NCI-H146 treated with DMSO at 0.1 percent for 48 hours (cell line): ENCODE results near the gene KCNC2.

Experiments
- DNase-seq: peaks from one replicate; lab custom pipeline; 2025; ENCODE audit not compliant: unreplicated experiment; lab: John Stamatoyannopoulos, UW

KCNC2 gene

GRCh38 chr12:75162845-75163244, 46.8 kb downstream of the KCNC2 start:
- no peak for DNase-seq

GRCh38 chr12:75161488-75161887, 48.2 kb downstream of the KCNC2 start:
- DNase-seq, result no peak

- no peak for DNase-seq
These were observed 52.3 kb downstream of the KCNC2 start for GRCh38 chr12:75157385-75157784.

- no peak for DNase-seq
These were observed 53.7 kb downstream of the KCNC2 start for GRCh38 chr12:75155962-75156361.

GRCh38 chr12:75154388-75154787, 55.3 kb downstream of the KCNC2 start:
- DNase-seq, result no peak

- DNase-seq, result no peak
These were observed 70.4 kb downstream of the KCNC2 start for GRCh38 chr12:75139196-75139595.

GRCh38 chr12:75137896-75138295, 71.7 kb downstream of the KCNC2 start:
- DNase-seq, result no peak

- DNase-seq, result no peak
These were observed 74.6 kb downstream of the KCNC2 start for GRCh38 chr12:75135026-75135425.

GRCh38 chr12:75130811-75131210, 78.8 kb downstream of the KCNC2 start:
- no peak for DNase-seq

- no peak for DNase-seq
These were observed 80.4 kb downstream of the KCNC2 start for GRCh38 chr12:75129275-75129674.

GRCh38 chr12:75121036-75121705, 88.5 kb downstream of the KCNC2 start:
- DNase-seq, result no peak

- no peak for DNase-seq
These were observed 89.3 kb downstream of the KCNC2 start for GRCh38 chr12:75120311-75120711.

GRCh38 chr12:75116646-75117198, 92.9 kb downstream of the KCNC2 start:
- no peak for DNase-seq

- DNase-seq, result no peak
These were observed 93.9 kb downstream of the KCNC2 start for GRCh38 chr12:75115748-75116147.

- DNase-seq, result no peak
These were observed 105.8 kb downstream of the KCNC2 start for GRCh38 chr12:75103822-75104221.

- DNase-seq, result no peak
These were observed 107.9 kb downstream of the KCNC2 start for GRCh38 chr12:75101781-75102180.

- no peak for DNase-seq
These were observed 110.4 kb downstream of the KCNC2 start for GRCh38 chr12:75099210-75099609.

- DNase-seq, result no peak
These were observed 112.6 kb downstream of the KCNC2 start for GRCh38 chr12:75097003-75097402.

GRCh38 chr12:75087654-75088053, 122.0 kb downstream of the KCNC2 start:
- DNase-seq, result no peak

- DNase-seq, result no peak
These were observed 123.3 kb downstream of the KCNC2 start for GRCh38 chr12:75086091-75087038.

- no peak for DNase-seq
These were observed 128.3 kb downstream of the KCNC2 start for GRCh38 chr12:75081305-75081704.

- no peak for DNase-seq
These were observed 129.1 kb downstream of the KCNC2 start for GRCh38 chr12:75080582-75080981.
